ENCODE results near the gene GALNT14. TPM values are rescaled to one million over a fixed set of nuclear protein-coding genes. Genes with fewer than 3 reads are reported as not detected.
"Not testable (repeated sequence)": the region's sequence is repeated elsewhere in the genome, so short reads cannot be mapped to it uniquely, and the experiment has no call there.

GALNT14 gene
- total and polyA plus RNA-seq, 9 donors = 1.4 to 6.9 (median 2.9) TPM

DNA sequence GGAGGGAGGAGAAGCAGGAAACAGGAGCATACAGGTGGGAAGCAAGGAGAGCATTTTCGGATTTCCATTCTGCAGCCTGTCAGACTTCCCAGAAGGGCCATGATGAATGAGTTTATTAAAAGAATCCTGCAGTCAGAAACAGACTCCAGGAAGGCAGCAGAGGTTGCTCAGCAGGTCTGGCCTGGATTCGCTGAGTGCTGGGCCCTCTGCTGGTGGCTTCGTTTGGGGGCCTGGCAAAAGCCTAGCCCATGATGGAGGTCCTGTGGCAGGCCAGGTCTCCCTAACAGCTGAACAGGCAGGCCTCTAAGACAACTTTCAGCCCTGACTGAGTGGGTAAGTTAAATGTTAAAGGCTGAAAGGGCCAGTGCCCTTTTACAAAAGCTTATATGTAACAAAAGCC lies 222.8 kb downstream of the GALNT14 start:
- Histone ChIP-seq H3K4me1 (ENCODE audit: control insufficient read depth, insufficient read depth, low read length) (no peaks in the 10 kb centered on the region), H3K27me3 (ENCODE audit: control insufficient read depth, insufficient read depth, low read length) (no peaks in the 10 kb centered on the region), H3K4me3 (ENCODE audit: low read length) (no peak overlapping the region), H3K9me3 (replicated peaks; ENCODE audit: control insufficient read depth, low read depth, low read length) (no peaks in the 10 kb centered on the region), H3K36me3 (ENCODE audit: control insufficient read depth, insufficient read depth, low read length) (no peaks in the 10 kb centered on the region), H3K27ac (ENCODE audit: low read length) (no peak overlapping the region)
- 21% methylated on average over 3 of the region's 3 CpGs for WGBS (ENCODE audit: insufficient coverage)
- DNase-seq = no peak

DNA sequence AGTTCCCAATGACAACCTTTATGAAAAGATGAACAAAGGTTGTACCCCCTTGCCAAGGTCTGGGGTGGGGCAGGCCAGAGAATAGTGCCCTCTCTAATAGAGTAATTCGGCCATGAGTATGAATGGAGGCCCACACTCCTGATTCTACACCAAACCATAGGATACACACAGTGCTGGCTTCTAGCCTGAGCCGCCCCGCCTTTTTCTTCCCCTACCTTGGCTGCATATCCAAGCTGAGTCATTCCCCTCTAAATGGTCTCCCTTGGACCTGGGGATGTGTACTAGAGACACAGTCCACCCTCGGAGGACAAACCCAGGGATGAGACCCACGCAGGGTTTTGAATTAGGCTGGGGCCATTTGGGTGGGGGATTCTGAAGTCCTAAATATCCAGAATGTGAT lies 223.8 kb downstream of the GALNT14 start:
- Histone ChIP-seq H3K27me3 (ENCODE audit: control insufficient read depth, insufficient read depth, low read length) (no peaks in the 10 kb centered on the region), H3K4me1 (ENCODE audit: control insufficient read depth, insufficient read depth, low read length) (no peaks in the 10 kb centered on the region), H3K4me3 (ENCODE audit: low read length) (no peak overlapping the region), H3K9me3 (replicated peaks; ENCODE audit: control insufficient read depth, low read depth, low read length) (no peaks in the 10 kb centered on the region), H3K27ac (ENCODE audit: low read length) (no peak overlapping the region), H3K36me3 (ENCODE audit: control insufficient read depth, insufficient read depth, low read length) (no peaks in the 10 kb centered on the region)
- DNase-seq = no peak
- WGBS (ENCODE audit: insufficient coverage) = 100% methylated on average over 2 of the region's 5 CpGs

DNA sequence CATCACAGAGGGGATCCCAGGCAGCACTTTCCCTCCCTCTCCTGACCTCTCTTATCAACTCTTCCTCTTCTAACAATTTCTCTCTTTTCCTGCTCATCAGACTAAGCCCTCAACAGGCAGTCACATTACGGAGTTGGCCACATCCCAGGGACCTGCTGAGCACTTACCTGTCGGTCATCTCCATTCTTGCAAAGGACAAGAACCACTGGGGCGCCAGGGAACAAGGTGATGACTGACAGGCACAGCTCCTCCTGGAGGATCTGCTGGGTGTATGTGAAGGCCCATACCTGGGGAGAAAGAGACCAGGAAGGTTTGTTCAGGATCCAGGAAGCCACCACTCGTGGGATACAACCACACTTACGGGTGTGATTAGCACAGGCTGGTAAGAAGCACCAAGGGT lies 226.2 kb downstream of the GALNT14 start:
- no peak for DNase-seq
- Histone ChIP-seq H3K9me3 (replicated peaks; ENCODE audit: control insufficient read depth, low read depth, low read length) (no peaks in the 10 kb centered on the region), H3K27ac (ENCODE audit: low read length) (no peak overlapping the region), H3K4me3 (ENCODE audit: low read length) (no peak overlapping the region), H3K4me1 (ENCODE audit: control insufficient read depth, insufficient read depth, low read length) (no peaks in the 10 kb centered on the region), H3K36me3 (ENCODE audit: control insufficient read depth, insufficient read depth, low read length) (no peaks in the 10 kb centered on the region), H3K27me3 (ENCODE audit: control insufficient read depth, insufficient read depth, low read length) (no peaks in the 10 kb centered on the region)
- WGBS (ENCODE audit: insufficient coverage) = 86% methylated on average over 5 of the region's 5 CpGs

DNA sequence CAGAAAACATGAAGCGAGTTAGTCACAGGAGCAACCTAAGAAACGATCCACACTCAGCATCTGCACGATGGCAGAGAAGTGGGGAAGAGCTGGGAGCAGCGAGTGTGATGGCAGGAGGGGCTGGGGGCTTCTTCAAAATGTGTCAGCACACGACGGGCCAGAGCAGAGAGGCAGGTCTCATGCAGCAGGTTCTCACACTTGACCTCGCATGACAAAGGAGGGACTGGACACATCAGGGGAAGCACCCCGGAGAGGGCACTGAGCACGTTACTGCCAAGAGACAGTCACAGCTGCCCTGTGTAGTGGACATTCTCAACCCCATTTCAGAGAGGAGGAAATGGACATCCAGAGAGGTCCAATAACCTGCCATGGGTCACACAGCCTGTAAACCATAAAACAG lies 226.9 kb downstream of the GALNT14 start:
- no peak overlapping the region for H3K27ac ChIP-seq (ENCODE audit: low read length)
- H3K9me3 ChIP-seq (replicated peaks; ENCODE audit: control insufficient read depth, low read depth, low read length) = no peaks in the 10 kb centered on the region
- no peaks in the 10 kb centered on the region for H3K27me3 ChIP-seq (ENCODE audit: control insufficient read depth, insufficient read depth, low read length)
- no peak overlapping the region for H3K4me3 ChIP-seq (ENCODE audit: low read length)
- WGBS (ENCODE audit: insufficient coverage) = 79% methylated on average over 6 of the region's 9 CpGs
- no peaks in the 10 kb centered on the region for H3K36me3 ChIP-seq (ENCODE audit: control insufficient read depth, insufficient read depth, low read length)
- no peak for DNase-seq
- no peaks in the 10 kb centered on the region for H3K4me1 ChIP-seq (ENCODE audit: control insufficient read depth, insufficient read depth, low read length)

DNA sequence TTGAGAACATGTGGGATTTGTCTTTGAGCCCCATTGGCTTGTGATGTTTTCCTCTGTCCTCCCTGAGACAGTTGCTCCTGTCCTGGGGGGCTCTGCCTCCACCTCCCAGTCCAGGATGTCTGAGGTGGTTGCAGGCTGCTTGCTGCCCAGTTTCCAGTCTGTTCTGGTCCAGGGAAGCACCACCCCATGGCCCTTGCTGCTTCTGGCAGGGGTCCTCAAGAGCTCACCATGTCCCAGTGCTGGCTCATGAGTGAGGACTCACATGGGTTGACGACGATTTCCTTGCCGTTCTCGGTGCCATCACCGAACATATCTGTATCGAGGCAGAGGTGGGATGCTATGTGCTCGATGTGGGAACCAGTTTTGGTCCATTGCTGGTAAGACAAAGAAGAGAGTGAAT lies 227.6 kb downstream of the GALNT14 start:
- Histone ChIP-seq H3K27ac (ENCODE audit: low read length) (no peak overlapping the region), H3K4me3 (ENCODE audit: low read length) (no peak overlapping the region), H3K9me3 (replicated peaks; ENCODE audit: control insufficient read depth, low read depth, low read length) (no peaks in the 10 kb centered on the region), H3K4me1 (ENCODE audit: control insufficient read depth, insufficient read depth, low read length) (no peaks in the 10 kb centered on the region), H3K27me3 (ENCODE audit: control insufficient read depth, insufficient read depth, low read length) (no peaks in the 10 kb centered on the region), H3K36me3 (ENCODE audit: control insufficient read depth, insufficient read depth, low read length) (no peaks in the 10 kb centered on the region)
- DNase-seq = no peak
- WGBS (ENCODE audit: insufficient coverage) = 91% methylated on average over 7 of the region's 7 CpGs

DNA sequence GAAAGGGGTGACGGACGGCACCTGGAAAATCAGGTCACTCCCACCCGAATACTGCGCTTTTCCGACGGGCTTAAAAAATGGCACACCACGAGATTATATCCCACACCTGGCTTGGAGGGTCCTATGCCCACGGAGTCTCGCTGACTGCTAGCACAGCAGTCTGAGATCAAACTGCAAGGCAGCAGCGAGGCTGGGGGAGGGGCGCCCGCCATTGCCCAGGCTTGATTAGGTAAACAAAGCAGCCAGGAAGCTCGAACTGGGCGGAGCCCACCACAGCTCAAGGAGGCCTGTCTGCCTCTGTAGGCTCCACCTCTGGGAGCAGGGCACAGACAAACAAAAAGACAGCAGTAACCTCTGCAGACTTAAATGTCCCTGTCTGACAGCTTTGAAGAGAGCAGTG lies 233.8 kb downstream of the GALNT14 start:
- H3K4me3 ChIP-seq (ENCODE audit: low read length); H3K36me3 ChIP-seq (ENCODE audit: control insufficient read depth, insufficient read depth, low read length); H3K9me3 ChIP-seq (replicated peaks; ENCODE audit: control insufficient read depth, low read depth, low read length); H3K4me1 ChIP-seq (ENCODE audit: control insufficient read depth, insufficient read depth, low read length); H3K27ac ChIP-seq (ENCODE audit: low read length); H3K27me3 ChIP-seq (ENCODE audit: control insufficient read depth, insufficient read depth, low read length); DNase-seq: not testable (repeated sequence)
- no CpG with 5 or more reads among the region's 14 CpGs for WGBS (ENCODE audit: insufficient coverage)

DNA sequence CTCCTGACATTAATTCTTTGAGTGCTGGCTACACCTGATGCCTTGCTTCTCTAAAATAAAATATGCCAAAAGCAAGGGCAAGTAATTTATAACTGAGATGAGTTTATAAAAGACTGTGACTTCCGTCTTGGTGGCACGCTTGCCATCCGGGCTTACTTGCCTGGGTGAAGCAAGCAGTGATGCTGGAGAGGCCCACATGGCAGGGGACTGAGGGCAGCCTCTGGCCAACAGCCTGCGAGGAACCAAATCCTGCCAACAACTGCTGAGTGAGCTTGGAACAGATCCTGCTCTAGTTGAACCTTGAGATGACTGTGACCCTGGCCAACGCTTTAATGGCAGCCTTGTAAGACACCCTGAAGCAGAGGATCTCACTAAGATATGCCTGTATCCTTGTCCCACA lies 234.9 kb downstream of the GALNT14 start:
- no peaks in the 10 kb centered on the region for H3K9me3 ChIP-seq (replicated peaks; ENCODE audit: control insufficient read depth, low read depth, low read length)
- no peaks in the 10 kb centered on the region for H3K36me3 ChIP-seq (ENCODE audit: control insufficient read depth, insufficient read depth, low read length)
- no peaks in the 10 kb centered on the region for H3K4me1 ChIP-seq (ENCODE audit: control insufficient read depth, insufficient read depth, low read length)
- H3K27me3 ChIP-seq (ENCODE audit: control insufficient read depth, insufficient read depth, low read length) = no peaks in the 10 kb centered on the region
- no peak for DNase-seq
- 89% methylated on average over 5 of the region's 5 CpGs for WGBS (ENCODE audit: insufficient coverage)
- no peak overlapping the region for H3K4me3 ChIP-seq (ENCODE audit: low read length)
- H3K27ac ChIP-seq (ENCODE audit: low read length) = no peak overlapping the region

DNA sequence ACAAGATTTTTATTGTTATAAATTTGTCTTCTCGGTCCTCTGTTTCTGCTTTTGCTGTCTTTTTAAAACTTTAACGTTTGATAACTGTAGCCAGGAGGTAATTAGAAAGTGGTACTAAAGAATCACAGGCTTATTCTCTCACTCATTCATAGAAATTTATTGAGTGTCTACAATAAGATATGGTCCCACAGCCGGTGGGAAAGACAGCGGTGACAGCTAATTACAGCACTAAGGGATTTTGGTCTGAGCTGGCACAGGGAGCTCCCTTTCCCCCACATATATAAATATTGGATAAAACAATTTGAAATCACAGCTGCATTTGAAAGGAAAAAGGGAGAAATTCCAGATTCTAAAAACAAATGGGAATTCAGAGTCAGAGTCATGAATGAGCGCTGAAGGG lies 237.9 kb downstream of the GALNT14 start:
- Histone ChIP-seq H3K4me3 (ENCODE audit: low read length) (no peak overlapping the region), H3K27ac (ENCODE audit: low read length) (no peak overlapping the region), H3K27me3 (ENCODE audit: control insufficient read depth, insufficient read depth, low read length) (no peaks in the 10 kb centered on the region), H3K4me1 (ENCODE audit: control insufficient read depth, insufficient read depth, low read length) (no peaks in the 10 kb centered on the region), H3K9me3 (replicated peaks; ENCODE audit: control insufficient read depth, low read depth, low read length) (peaks cover 3% of the 10 kb centered on the region), H3K36me3 (ENCODE audit: control insufficient read depth, insufficient read depth, low read length) (no peaks in the 10 kb centered on the region)
- DNase-seq = peak; percentile 34
- WGBS (ENCODE audit: insufficient coverage) = 50% methylated on average over 1 of the region's 5 CpGs

DNA sequence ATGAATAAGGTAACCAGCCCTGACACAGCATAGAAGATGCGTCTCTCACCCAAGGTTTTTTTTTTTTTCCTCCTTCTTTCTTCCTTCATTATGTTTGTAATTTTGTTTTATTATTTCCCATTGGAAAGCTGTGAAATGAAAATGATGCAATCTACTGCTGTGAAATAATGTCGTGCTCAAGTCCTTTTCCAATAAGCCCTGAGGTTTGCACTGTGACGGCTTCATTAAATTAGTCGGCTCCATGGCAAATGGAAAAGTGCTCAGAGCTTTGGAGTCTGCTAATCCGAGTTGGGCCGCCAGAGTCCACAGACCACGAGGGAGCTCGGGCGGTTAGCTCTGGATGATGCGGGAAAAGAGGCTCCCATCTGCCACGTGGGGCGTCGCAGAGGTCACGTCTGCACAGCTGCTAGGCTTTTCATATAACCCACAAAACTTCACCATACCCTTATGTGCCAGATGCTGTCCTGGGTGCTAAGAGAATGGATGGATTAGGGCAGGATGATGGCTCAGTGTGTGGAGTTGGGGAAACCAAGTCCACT lies 238.7 kb downstream of the GALNT14 start:
- no peak overlapping the region for H3K27ac ChIP-seq (ENCODE audit: low read length)
- DNase-seq = no peak
- H3K36me3 ChIP-seq (ENCODE audit: control insufficient read depth, insufficient read depth, low read length) = no peaks in the 10 kb centered on the region
- H3K4me3 ChIP-seq (ENCODE audit: low read length) = no peak overlapping the region
- no peaks in the 10 kb centered on the region for H3K4me1 ChIP-seq (ENCODE audit: control insufficient read depth, insufficient read depth, low read length)
- peaks cover 3% of the 10 kb centered on the region for H3K9me3 ChIP-seq (replicated peaks; ENCODE audit: control insufficient read depth, low read depth, low read length)
- peaks cover 3% of the 10 kb centered on the region for H3K27me3 ChIP-seq (ENCODE audit: control insufficient read depth, insufficient read depth, low read length)
- WGBS (ENCODE audit: insufficient coverage) = 29% methylated on average over 8 of the region's 14 CpGs

DNA sequence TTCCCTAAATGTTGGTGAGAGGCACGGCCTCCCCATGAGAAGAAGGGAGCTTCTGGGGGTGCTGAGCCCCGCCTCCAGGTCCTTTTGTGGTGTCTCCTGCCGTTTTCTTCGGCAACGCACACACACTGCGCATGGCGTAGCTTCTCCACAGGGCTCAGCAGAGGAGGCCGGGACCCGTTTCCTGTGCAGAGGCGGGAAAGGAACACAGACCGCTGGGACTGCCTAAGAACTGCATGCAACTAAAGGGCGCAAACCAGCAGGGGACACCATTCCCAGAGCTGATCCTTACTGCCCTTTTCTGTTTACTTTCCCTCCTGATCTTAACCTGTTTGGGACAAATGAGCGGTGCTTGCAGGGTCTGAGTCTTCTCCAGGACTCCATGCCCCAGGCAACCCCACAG lies 240.7 kb downstream of the GALNT14 start:
- no peaks in the 10 kb centered on the region for H3K36me3 ChIP-seq (ENCODE audit: control insufficient read depth, insufficient read depth, low read length)
- no peak overlapping the region for H3K27ac ChIP-seq (ENCODE audit: low read length)
- H3K4me3 ChIP-seq (ENCODE audit: low read length) = no peak overlapping the region
- peaks cover 3% of the 10 kb centered on the region for H3K9me3 ChIP-seq (replicated peaks; ENCODE audit: control insufficient read depth, low read depth, low read length)
- H3K4me1 ChIP-seq (ENCODE audit: control insufficient read depth, insufficient read depth, low read length) = no peaks in the 10 kb centered on the region
- peaks cover 3% of the 10 kb centered on the region for H3K27me3 ChIP-seq (ENCODE audit: control insufficient read depth, insufficient read depth, low read length)
- WGBS (ENCODE audit: insufficient coverage) = 93% methylated on average over 12 of the region's 13 CpGs
- DNase-seq = no peak

DNA sequence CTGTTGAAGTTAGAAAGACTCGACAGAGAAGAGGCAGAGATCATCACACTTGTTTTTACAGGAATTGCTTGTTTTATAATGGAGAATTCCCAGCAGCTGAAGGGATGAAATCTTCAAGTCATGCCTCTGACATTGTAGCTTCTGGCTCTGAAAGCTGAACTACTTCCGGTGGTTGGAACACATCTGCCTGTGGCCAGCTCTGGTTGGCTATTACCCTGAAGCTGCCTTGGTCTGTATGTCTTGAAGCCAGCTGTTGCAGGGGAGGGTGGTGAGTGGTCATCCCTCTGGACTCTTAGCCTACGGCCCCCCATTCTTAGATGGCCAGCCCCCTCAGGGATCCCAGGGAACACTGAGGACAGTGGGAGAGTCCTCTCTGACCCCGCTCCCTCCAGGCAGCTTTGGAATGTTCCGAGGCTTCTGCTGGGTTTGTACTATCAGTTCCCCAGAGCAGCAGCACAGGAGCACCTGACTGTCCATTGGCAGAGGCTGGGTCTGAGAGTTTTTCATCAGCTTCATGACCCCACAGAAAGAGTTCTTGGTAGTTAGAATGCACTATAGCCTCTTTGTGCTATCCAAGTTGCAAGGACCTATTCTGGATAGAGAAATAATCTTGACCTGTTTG lies 243.6 kb downstream of the GALNT14 start:
- Histone ChIP-seq H3K27ac (ENCODE audit: low read length) (no peak overlapping the region), H3K36me3 (ENCODE audit: control insufficient read depth, insufficient read depth, low read length) (no peaks in the 10 kb centered on the region), H3K4me3 (ENCODE audit: low read length) (no peak overlapping the region), H3K27me3 (ENCODE audit: control insufficient read depth, insufficient read depth, low read length) (peaks cover 3% of the 10 kb centered on the region), H3K9me3 (replicated peaks; ENCODE audit: control insufficient read depth, low read depth, low read length) (peaks cover 3% of the 10 kb centered on the region), H3K4me1 (ENCODE audit: control insufficient read depth, insufficient read depth, low read length) (no peaks in the 10 kb centered on the region)
- WGBS (ENCODE audit: insufficient coverage) = 30% methylated on average over 2 of the region's 5 CpGs
- peak; percentile 25 for DNase-seq

Data from muscle of leg (tissue), 11 donors.